HG03039 (cell line): Measurements from ENCODE around the gene BTG3.

ENCODE experiments used
- ATAC-seq: cut with Tn5 transposase; IDR thresholded peaks from one replicate; pipeline ENCODE4 v1.9.1; 2021; ENCODE audit warnings: mild to moderate bottlenecking, moderate library complexity; ENCODE audit not compliant: unreplicated experiment

BTG3 gene

DNA sequence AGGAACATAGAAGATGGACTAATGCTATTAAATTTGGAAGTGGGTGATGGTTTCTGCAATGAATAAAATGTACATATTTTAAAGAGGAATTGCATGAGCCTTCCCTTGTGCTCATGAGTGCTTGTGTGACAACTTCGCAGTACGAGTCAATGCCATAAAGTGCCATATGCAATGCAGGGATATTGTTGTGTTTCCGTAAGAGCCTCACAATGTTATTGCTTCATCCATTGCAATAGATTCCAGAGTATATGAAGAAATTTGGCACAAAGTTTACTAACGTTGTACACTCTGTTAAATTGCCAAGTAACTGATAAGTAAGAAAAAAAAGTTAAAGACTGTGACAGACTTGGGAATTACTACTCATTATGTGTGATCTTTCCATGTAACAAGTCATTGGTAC, 22.3 kb downstream of the BTG3 start:
- ATAC-seq = no peak

DNA sequence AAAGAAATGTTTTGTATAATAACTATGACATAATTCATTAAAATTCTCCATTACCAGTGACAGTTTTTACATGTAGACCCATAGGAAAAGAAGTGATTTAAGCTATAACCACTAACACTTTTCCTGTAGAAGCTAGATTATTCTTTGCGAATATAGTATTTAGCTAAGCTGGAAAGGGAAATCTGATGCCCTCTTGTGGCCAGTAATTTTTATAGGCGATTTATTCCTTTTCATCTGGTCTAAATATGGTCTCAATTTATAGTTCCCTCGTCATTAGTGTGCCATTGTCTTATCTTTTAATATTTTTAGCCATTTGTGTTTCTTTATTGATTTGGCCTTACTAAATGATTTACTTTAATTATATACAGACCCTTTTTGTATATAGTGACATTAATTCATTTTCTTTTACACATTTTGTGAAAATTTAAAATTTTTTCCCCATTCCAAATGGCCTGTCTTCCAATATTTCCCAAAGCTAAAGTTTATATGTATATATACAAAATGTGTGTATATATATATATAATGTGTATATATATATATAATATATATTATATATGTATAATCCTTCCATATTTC, 26.7 kb downstream of the BTG3 start:
- ATAC-seq = no peak

DNA sequence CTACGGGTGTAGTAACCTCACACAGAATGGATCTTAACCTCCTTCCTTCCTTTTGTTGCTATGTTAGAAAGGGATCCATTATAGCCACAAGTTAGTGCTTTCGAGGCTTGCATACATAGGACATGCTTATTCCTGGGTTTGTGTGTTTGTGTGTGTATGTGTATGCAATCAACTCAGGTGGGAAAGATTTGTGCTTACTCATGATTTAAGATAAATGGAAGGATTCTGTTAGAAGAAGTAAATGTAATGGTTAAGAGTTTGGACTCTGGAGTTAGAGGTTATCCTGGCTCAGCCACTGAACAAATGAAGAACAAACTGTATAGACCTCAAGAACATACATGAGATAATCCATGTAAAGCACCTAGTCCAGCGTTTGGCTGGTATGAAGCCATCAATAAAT, 28.8 kb downstream of the BTG3 start:
- no peak for ATAC-seq

DNA sequence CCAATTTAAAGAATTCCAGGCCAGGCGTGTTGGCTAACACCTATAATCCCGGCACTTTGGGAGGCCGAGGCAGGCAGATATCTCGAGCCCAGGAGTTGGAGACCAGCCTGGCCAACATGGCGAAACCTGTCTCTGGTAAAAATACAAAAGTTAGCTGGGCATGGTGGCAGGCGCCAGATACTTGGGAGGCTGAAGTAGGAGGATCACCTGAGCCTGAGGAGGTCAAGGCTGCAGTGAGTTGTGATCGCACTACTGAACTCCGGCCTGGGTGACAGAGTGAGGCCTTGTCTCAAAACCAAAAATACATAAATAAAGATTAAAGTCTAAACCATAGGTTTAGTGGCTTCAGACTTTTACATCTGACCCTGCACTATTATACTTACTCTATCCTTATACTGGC, 32.4 kb downstream of the BTG3 start:
- ATAC-seq = no peak

DNA sequence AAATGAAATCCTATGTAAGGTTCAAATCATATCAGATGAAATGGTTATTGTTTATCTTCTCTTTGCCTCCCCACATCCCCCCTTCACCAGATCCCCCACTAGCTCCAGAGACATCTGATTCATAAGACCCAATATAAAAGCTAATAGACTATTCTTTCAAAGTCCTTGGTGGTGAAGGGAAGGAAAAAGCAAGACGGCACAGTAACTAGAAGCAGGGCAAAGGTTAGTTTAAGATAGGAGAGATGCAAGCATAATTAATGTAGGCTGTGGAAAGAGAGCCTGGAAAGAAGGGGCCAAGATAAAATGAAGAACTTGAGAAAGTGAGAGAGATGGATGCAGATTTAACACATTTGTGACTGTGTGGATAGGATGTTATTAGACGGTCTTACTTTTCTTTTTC, 33.8 kb downstream of the BTG3 start:
- no peak for ATAC-seq

DNA sequence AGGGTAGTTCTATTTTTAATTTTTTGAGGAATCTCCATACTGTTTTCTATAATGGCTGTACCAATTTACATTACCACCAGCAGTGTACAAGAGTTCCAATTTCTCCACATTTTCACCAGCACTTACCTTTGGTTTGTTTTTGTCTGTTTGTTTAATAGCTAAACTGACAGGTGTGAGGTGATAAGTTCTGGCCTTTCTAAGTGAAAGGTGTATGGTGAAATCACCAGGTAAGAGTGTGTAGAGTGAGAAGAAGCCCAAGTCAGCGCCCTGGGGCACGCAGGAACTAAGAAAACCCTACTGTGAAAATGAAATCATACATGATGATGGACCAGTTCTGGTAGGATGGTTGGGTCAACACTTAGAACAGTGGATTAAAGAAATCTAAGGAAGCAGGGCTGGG, 34.5 kb downstream of the BTG3 start:
- ATAC-seq = no peak

DNA sequence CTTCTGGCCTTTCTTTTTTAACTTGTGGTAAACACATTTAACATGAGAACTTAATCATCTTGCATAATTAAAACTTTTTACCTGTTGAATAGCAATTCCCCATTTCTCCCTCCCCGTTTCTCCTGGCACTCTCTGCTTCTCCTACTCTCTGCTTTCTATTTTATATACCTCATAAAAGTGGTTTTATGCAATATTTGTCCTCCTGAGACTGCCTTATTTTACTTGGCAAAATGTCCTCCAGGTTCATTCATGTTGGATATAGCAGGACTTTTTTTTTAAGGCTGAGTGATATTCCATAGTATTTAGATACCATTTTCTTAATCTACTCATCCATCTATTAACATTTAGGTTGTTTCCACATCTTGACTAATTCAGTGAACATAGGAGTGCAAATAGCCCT, 35.0 kb downstream of the BTG3 start:
- ATAC-seq = no peak

DNA sequence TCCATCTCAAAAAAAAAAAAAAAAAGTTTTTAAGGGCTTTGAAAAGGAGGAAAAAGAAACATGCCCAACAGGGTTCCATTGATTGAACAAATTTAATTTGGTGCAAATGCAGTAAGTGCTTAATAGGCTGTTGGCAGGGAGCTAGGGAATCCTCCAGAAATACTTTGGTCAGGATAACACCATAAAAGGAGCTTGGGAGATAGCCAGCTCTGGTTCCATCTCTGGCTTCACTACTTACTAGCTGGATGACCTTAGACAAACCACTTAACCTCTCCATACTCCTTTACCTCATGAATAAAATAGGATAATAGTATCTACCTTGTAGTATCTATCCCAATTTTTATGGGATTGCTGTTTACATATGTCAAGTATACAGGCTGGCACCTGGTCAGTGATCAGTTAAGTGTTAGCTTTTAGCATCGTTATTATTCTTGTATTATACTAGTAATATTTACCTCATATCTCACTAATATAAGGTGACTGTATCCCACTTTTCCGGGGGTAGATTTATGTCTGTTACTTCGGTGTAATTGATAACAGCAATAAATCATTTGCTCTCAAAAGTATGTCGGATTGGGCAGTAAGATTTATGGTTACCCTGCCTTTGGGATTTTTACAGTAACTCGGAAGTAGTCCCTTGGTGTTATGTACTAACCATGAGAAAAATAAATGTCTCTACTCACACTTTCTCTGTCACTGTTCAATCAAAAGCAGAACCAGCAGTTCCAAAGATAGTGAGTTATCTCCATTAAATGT, 36.4 kb downstream of the BTG3 start:
- ATAC-seq = no peak

DNA sequence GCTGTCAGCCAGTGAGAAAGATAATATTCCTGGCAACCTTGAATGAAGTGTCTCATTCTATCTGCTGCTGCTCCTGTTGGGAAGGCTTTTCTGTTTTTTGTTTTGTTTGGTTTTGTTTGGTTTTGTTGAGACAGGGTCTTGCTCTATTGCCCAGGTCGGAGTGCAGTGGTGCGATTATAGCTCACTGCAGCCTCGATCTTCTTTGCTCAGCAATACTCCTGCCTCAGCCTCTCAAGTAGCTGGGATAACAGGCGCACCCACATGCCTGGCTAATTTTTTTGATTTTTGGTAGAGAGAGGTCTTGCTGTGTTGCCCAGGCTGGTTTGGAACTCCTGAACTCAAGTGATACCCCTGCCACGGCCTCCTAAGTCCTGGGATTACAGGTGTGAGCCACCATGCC, 37.6 kb downstream of the BTG3 start:
- ATAC-seq = no peak

DNA sequence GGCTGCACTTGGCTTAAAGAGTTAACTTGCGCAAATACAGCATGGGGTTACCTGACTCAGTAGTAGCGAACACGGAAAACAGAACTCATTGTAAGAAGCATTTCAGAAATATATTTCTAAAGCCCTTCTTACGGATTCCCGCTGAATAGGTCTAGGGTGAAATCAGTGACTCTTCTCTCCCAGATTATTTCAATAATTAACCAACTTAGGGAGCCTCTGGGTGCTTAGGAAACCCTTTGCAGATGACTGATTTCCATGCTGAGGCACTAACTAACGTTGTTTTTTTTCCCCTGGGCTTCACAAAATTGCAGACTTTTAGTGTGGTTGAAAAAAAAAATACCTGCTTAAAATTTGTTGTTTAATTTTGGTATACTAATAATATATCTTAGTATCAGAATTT, 40.3 kb downstream of the BTG3 start:
- no peak for ATAC-seq

DNA sequence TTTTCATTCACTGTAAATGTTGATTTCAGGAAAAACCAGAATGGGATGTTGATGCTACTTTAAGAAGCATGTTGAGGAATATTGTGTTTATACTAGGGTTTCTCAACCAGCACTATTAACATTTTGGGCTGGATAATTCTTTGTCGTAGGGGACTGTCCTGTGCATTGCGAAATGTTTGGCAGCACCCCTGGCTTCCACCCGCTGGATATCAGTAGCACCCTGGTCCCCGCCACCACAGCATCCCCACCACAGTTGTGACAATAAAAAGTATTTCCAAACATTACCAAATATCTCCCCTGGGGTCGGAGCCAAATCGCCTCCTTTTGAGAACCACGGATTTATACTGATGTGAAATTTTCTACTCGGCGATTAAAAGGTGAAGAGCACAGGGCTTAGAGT, 41.9 kb downstream of the BTG3 start:
- no peak for ATAC-seq

DNA sequence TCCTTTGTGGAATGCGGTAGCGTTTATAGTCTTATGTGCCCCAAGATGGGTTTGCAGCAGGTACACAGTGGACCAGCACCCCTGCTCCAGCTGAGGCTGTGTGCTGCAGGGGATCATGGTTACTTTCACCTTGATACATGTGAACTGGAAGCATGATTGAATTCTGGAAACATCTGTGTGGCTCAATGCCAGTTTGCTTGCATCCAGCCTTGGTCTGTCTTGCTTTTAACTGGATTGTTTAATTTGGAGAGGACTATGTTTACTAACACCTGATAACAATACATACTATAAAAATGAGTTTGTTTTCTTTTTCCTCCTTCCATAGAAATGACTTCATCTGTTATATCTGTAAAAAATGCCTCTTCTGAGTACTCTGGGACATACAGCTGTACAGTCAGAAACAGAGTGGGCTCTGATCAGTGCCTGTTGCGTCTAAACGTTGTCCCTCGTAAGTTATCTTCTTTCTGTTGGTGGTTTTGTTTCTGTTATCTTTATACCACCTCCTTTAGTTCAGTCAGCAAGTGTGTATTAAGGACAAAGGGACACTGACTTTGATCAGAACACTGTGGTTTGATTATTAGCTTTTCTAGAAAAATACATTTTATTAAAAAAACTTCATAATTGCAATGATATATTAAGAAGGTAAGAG, 52.2 kb downstream of the BTG3 start:
- ATAC-seq = no peak

DNA sequence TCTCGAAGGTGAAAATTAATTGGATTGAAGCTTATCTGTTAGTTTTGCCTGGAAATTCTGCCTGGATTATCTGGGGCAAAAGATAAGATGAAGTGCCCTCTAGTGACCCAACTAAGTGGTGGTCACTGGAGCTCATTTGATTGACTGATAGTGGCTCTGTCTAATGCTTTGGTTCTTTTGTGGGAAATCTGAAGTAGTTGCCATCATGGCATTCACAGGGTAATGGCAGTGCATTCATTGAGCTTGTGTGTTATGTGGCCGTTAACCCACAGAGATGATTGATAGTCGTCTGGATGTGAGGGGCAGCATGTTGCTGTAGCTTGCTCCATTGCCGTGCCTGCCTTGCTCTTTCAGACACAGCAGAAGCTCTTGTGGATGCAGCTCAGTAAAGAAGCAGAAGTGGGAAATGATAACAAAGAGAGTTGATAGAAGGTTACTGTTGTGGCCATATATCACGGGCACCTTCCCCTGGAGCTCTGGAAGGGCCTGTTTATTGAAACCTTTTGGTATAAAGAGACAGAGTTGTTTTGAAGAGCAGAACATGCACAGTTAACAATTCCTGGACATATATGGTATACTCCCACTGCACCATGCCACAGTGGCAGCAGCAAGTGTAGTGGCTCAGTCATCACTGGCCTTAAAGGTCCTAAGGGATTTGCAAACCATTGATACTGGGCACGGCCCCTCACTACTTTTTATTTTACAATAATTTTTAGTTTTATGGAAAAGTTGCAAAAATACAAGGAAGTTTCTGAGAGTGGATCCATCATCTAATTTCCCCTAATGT, 57.8 kb downstream of the BTG3 start:
- no peak for ATAC-seq

DNA sequence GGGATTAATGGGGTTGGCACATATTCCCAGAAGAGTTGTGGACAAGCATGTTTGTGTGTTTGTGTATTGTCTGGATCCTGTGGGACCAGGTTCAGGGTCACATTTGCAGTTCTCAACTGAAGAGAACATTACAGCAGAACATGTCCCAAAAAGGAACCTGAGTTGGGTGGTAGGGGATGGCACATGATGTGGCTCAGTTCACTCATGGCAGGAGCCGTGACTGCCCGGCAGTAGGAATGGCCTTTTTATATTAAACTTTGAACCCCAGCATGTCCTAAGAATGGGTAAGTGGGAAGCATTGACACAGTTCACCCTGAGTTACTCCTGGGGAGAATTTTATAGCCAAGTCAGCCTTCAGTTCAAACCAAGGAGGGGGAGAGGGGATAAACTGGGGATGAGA, 58.6 kb downstream of the BTG3 start:
- no peak for ATAC-seq

DNA sequence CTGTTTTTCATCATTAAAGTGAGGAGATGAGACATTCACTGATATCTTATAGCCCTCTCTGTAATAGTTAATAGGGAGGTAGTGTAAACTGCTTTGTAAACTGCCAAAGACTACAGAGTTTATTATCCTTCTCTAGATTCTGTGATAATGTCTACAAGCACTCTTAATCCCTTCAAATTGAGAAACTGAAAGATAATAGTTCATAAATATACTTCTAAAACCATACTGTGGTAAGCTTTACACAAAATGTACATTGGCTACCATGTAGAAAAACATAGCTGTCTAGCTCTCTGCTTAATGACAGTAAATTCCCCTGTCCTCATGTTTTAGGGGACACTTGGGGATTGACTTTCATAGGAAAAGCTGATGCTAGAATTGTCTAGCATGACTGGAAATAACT, 60.3 kb downstream of the BTG3 start:
- ATAC-seq = no peak

DNA sequence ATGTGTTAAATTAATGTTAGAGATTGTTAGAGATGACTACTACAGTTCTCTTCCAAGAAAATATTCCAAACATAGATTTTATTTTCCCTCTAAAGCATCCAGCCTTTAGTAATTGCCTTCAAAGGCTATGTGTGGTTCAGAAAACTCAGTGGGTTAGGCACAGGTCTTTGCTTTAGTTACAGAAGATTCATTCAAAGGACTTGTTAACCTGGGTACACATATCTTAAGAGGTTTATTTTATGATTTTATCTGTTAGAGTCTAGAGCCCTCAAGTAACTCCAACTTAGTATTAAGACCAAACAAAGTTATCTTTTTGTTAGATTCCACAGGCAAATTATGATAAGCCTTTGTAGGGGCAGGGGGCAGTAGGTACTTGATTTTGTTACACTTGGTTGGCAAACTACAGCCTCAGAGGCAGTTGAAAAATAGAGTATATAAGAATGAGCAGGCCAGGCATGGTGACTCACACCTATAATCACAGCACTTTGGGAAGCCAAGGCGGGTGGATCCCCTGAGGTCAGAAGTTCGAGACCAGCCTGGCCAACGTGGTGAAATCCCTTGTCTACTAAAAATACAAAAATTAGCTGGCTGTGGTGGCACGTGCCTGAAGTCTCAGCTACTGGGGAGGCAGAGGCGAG, 61.9 kb downstream of the BTG3 start:
- no peak for ATAC-seq

DNA sequence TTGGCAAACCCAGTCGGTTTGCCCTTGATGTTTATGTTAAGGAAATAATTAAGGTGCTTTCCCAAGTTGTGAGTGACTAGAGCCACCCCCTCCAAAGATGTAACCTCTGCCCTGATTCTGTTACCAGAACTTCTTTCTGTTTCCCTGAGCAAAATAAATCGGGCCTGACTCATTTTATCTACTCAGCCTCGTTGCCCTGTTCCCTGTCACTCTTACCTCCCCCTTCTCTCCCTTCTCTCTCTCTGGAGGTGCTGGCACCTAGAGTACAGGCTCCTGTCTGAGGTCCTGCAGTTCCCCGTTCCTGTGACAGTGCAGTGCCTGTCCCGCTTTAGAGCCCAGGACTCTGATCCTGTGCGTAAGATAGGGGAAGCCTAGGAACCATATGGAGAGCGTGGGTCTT, 64.4 kb downstream of the BTG3 start:
- no peak for ATAC-seq

DNA sequence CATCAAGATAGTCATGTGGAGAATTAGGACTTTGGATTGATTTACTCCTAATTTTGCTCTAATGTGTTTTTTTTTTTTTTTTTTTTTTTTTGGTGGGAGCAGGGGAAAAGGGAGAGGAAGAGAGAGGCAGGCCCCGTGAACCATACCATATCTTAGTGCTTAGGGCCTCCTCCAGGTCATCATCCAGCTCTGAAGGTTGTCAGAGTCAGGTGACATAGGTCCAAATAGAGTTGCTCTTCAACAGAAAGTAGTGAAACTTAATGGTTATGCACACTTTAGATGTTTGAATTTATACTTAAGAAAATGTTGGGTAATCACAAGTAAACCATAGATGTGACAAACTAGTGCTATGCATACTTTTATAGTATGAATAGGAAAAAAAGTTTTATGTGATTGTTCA, 67.7 kb downstream of the BTG3 start:
- no peak for ATAC-seq
